GM23338 (cell line): ENCODE measurements around the gene SGSH.

Experiments used
- EZH2 ChIP-seq: fragments of 200-600 bp; sonication (generic); IDR thresholded peaks from one replicate; pipeline ENCODE4 v1.8.0; 2017; ENCODE audit warnings: antibody characterized with exemption, mild to moderate bottlenecking, low read depth; ENCODE audit not compliant: unreplicated experiment
- TF ChIP-seq, protein P1 (sequence below), 2 experiments: fragments of 200-600 bp in 1 of 2; sonication (generic) in 1 of 2; conservative IDR thresholded peaks; 2 replicates each; pipeline versions ENCODE4 v1.5.1 to v1.6.1; 2016 to 2017; ENCODE audit warnings: antibody characterized with exemption in 2 of 2, low read depth in 2 of 2, mild to moderate bottlenecking in 2 of 2, moderate library complexity in 1 of 2

- TF ChIP-seq, protein P1, sequence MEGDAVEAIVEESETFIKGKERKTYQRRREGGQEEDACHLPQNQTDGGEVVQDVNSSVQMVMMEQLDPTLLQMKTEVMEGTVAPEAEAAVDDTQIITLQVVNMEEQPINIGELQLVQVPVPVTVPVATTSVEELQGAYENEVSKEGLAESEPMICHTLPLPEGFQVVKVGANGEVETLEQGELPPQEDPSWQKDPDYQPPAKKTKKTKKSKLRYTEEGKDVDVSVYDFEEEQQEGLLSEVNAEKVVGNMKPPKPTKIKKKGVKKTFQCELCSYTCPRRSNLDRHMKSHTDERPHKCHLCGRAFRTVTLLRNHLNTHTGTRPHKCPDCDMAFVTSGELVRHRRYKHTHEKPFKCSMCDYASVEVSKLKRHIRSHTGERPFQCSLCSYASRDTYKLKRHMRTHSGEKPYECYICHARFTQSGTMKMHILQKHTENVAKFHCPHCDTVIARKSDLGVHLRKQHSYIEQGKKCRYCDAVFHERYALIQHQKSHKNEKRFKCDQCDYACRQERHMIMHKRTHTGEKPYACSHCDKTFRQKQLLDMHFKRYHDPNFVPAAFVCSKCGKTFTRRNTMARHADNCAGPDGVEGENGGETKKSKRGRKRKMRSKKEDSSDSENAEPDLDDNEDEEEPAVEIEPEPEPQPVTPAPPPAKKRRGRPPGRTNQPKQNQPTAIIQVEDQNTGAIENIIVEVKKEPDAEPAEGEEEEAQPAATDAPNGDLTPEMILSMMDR (conservative IDR thresholded peaks at IDR 0.05; ENCODE audit: low read depth in 2 of 2): no peak
- no peak for TF ChIP-seq EZH2
Observed at GRCh38 chr17:80227156-80227555, 7.0 kb upstream of the SGSH start.
